ENCODE results near the gene DECR2. TPM values are rescaled to one million over a fixed set of nuclear protein-coding genes. Genes with fewer than 3 reads are reported as not detected.

DECR2 gene
- total and polyA plus RNA-seq, 2 donors from 2014 or later, result 23.8 to 58.9 TPM

DNA sequence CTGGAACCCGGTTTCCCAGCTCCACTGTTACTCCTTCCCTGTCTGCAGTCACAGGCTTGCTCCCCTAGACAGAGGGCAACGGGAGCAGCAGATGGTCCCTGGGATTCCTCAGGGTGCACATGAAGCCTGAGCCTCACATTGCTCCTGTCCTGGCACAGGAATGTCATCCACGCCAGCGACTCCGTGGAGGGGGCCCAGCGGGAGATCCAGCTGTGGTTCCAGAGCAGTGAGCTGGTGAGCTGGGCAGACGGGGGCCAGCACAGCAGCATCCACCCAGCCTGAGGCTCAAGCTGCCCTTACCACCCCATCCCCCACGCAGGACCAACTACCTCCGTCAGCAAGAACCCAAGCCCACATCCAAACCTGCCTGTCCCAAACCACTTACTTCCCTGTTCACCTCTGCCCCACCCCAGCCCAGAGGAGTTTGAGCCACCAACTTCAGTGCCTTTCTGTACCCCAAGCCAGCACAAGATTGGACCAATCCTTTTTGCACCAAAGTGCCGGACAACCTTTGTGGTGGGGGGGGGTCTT lies 1.6 kb upstream of the DECR2 start:
- Histone ChIP-seq H3K27ac (ENCODE audit: low read depth in 2 of 2, low read length in 2 of 2) (no peak overlapping the region), H3K27me3 (ENCODE audit: control insufficient read depth, insufficient read depth, low read length) (no peaks in the 10 kb centered on the region), H3K4me3 (ENCODE audit: low read length in 3 of 3) (no peak overlapping the region), H3K9ac (ENCODE audit: low read length in 3 of 3) (no peak overlapping the region), H3K36me3 (ENCODE audit: control insufficient read depth in 2 of 3, insufficient read depth in 3 of 3, low read length in 3 of 3) (no peaks in the 10 kb centered on the region), H3K9me3 (ENCODE audit: control insufficient read depth in 2 of 3, insufficient read depth in 1 of 3, low read length in 3 of 3) (no peaks in the 10 kb centered on the region), H3K4me1 (ENCODE audit: control insufficient read depth in 2 of 3, insufficient read depth in 2 of 3, low read depth in 1 of 3, low read length in 3 of 3) (peaks cover 0 to 9% (median 0%) of the 10 kb centered on the region in 3 donors)
- peak in 1 of 5 donors; percentile 77 for DNase-seq
- TF ChIP-seq, protein P1, sequence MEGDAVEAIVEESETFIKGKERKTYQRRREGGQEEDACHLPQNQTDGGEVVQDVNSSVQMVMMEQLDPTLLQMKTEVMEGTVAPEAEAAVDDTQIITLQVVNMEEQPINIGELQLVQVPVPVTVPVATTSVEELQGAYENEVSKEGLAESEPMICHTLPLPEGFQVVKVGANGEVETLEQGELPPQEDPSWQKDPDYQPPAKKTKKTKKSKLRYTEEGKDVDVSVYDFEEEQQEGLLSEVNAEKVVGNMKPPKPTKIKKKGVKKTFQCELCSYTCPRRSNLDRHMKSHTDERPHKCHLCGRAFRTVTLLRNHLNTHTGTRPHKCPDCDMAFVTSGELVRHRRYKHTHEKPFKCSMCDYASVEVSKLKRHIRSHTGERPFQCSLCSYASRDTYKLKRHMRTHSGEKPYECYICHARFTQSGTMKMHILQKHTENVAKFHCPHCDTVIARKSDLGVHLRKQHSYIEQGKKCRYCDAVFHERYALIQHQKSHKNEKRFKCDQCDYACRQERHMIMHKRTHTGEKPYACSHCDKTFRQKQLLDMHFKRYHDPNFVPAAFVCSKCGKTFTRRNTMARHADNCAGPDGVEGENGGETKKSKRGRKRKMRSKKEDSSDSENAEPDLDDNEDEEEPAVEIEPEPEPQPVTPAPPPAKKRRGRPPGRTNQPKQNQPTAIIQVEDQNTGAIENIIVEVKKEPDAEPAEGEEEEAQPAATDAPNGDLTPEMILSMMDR (IDR thresholded peaks at IDR 0.05; ENCODE audit: borderline replicate concordance, extremely low read depth, insufficient read depth), result no peak
- FAIRE-seq, result no peak
- intact Hi-C loops (cut with DNase I), result no loop called here

- Histone ChIP-seq H3K9ac (ENCODE audit: low read length in 3 of 3) (no peak overlapping the region), H3K36me3 (ENCODE audit: control insufficient read depth in 2 of 3, insufficient read depth in 3 of 3, low read length in 3 of 3) (peaks cover 0 to 5% (median 0%) of the 10 kb centered on the region in 3 donors), H3K27me3 (ENCODE audit: control insufficient read depth, insufficient read depth, low read length) (no peaks in the 10 kb centered on the region), H3K4me1 (ENCODE audit: control insufficient read depth in 2 of 3, insufficient read depth in 2 of 3, low read depth in 1 of 3, low read length in 3 of 3) (peaks cover 0 to 4% (median 0%) of the 10 kb centered on the region in 3 donors), H3K9me3 (ENCODE audit: control insufficient read depth in 2 of 3, insufficient read depth in 1 of 3, low read length in 3 of 3) (no peaks in the 10 kb centered on the region), H3K4me3 (ENCODE audit: low read length in 3 of 3) (no peak overlapping the region), H3K27ac (ENCODE audit: low read depth in 2 of 2, low read length in 2 of 2) (no peak overlapping the region)
- intact Hi-C loops (cut with DNase I), result no loop called here
- TF ChIP-seq, protein P1 (IDR thresholded peaks at IDR 0.05; ENCODE audit: borderline replicate concordance, extremely low read depth, insufficient read depth), result no peak
- no peak for DNase-seq
- FAIRE-seq, result no peak
Measured at GRCh38 chr16:404971-405486, 3.3 kb downstream of the DECR2 start.

DNA sequence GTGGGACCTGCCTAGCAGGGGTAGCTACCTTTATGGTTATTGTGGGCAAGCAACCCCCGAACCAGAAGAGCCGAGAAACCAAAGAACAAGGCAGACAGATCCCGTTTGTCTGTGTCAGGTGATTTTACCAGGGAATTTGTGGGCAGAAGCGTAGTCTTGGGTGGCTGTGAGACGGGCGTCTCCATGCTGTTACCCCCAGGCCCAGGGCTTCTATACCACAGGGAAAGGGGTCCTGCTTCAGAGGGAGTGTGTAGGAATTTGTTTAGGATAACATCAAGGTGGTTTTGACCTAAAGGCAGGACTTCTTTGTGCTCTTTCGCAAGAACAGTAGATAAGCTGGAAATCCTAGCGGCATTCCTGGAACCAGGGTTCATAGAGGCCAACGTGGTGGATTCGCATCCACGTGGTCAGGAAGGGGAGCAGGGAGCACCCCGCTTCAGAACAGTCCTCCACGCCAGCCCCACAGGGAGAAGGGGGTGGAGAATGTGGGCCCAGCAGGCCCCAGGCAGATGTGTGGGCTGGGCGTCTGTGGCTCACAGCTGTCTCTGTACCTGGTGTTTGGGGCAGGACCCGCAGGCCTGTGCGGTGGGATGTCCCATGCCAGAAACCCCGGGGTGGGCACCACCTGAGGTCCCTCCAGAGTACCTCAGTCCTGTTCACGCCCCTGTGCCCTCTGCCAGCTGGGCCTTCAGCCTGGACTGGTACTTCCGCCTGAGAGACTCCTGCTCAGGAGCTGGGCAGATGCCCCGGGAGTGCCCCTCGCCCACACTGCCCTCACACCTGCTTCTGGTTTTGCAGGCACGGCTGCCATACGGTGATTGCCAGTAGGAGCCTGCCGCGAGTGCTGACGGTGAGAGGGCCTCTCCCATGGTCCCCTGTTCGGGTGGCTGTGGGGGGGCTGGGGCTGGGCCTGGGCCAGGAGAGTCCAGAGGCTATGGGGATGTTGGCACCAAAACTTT lies 4.1 kb downstream of the DECR2 start:
- DNase-seq (no peak), FAIRE-seq (no peak)
- H3K36me3 ChIP-seq (ENCODE audit: control insufficient read depth in 2 of 3, insufficient read depth in 3 of 3, low read length in 3 of 3), result peaks cover 0 to 5% (median 0%) of the 10 kb centered on the region in 3 donors
- TF ChIP-seq, protein P1 (IDR thresholded peaks at IDR 0.05; ENCODE audit: borderline replicate concordance, extremely low read depth, insufficient read depth), result no peak
- H3K9ac ChIP-seq (ENCODE audit: low read length in 3 of 3), result no peak overlapping the region
- no peak overlapping the region for H3K27ac ChIP-seq (ENCODE audit: low read depth in 2 of 2, low read length in 2 of 2)
- no peaks in the 10 kb centered on the region for H3K9me3 ChIP-seq (ENCODE audit: control insufficient read depth in 2 of 3, insufficient read depth in 1 of 3, low read length in 3 of 3)
- no peak overlapping the region for H3K4me3 ChIP-seq (ENCODE audit: low read length in 3 of 3)
- peaks cover 0 to under 1% (median 0%) of the 10 kb centered on the region in 3 donors for H3K4me1 ChIP-seq (ENCODE audit: control insufficient read depth in 2 of 3, insufficient read depth in 2 of 3, low read depth in 1 of 3, low read length in 3 of 3)
- H3K27me3 ChIP-seq (ENCODE audit: control insufficient read depth, insufficient read depth, low read length), result no peaks in the 10 kb centered on the region
- intact Hi-C loops (cut with DNase I), result no loop called here

All from kidney (tissue), 14 donors.